Raji (cell line): Measurements from ENCODE around the gene ADD1.

Experiments
- POLR2A ChIP-seq: IDR thresholded peaks from 2 replicates; pipeline ENCODE4 v1.6.1; 2011; ENCODE audit warnings: low read depth, low read length, control low read depth; ENCODE audit not compliant: insufficient read depth

ADD1 gene, protein sequence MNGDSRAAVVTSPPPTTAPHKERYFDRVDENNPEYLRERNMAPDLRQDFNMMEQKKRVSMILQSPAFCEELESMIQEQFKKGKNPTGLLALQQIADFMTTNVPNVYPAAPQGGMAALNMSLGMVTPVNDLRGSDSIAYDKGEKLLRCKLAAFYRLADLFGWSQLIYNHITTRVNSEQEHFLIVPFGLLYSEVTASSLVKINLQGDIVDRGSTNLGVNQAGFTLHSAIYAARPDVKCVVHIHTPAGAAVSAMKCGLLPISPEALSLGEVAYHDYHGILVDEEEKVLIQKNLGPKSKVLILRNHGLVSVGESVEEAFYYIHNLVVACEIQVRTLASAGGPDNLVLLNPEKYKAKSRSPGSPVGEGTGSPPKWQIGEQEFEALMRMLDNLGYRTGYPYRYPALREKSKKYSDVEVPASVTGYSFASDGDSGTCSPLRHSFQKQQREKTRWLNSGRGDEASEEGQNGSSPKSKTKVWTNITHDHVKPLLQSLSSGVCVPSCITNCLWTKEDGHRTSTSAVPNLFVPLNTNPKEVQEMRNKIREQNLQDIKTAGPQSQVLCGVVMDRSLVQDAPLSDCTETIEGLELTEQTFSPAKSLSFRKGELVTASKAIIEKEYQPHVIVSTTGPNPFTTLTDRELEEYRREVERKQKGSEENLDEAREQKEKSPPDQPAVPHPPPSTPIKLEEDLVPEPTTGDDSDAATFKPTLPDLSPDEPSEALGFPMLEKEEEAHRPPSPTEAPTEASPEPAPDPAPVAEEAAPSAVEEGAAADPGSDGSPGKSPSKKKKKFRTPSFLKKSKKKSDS

DNA sequence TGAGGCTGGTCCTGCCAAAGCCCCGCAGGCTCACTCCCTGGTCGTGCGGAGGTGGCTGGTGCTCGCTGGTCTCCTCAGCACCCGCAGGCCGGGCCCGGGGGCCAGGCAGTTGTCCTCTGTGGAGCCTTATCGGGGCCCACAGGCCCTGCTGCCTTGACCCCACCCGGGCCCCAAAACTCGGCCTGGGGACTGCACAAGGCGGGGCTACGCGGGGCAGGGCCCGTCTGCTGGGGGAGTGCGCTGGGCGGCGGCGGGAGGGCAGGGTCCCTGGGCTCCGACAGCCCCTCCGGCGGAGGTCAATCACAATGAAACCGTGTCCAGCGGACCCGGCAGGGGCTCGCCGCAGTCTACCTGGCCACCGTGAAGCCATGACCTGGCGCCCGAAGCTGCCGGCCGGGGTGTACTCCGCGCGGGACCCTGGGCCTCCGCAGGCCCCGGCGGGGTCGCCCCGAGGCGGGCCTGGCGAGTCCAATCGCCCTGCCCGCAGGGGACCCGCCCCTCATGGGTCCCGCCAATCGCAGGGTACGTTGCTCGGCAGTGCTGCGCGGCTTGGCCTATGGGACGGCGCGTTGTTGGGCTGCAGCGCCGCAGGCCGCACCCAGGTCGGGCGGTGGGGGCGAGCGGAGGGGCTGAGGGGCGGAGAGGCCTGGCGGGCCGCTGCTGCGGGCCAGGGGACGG is at the start of gene ADD1:
ADD1 (plus strand) TSS at position 582 of the 678 bp plus-strand sequence. CDS start 32,072 bp downstream, outside the sequence.
- TF ChIP-seq POLR2A: peak; percentile 75

DNA sequence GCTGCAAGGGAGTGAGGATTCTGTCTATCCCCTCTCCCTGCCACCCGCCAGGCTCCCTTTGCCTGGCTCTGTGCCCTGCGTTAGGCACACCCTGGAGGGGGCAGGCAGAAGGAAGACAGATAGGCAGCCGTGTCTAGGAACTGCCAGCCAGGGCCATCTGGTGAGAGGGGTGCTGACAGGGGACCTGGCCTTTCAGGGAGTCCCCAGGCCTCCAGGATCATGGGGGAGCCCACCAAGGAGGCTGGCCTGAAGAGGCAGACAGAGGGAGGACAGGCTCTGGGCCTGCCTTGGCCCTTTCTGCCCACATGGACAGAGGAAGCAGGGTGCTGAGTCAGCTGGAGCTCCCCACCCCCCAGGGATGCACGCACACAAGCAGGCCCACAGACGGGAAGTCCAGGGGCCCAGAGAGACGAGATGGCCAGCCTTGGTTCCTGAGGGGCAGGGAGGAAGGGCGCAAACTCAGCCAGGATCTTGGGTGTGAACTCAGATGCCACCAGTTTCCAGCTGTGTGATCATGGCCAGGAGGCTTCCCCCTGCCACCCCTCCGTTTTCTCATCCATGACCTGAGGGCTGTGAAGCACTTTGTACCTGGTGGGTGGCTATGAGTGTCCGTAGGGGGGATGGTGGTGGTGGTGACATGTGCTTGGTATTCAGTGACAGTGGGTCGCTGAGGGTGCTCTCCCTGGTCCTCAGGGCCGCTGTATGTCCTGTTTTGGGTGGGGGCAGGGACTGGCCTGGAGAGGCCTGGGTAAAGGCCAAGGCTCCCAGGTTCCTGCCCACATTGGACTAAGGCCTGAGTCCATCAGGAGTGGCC is 49.0 kb upstream of the ADD1 start:
- TF ChIP-seq POLR2A: no peak

DNA sequence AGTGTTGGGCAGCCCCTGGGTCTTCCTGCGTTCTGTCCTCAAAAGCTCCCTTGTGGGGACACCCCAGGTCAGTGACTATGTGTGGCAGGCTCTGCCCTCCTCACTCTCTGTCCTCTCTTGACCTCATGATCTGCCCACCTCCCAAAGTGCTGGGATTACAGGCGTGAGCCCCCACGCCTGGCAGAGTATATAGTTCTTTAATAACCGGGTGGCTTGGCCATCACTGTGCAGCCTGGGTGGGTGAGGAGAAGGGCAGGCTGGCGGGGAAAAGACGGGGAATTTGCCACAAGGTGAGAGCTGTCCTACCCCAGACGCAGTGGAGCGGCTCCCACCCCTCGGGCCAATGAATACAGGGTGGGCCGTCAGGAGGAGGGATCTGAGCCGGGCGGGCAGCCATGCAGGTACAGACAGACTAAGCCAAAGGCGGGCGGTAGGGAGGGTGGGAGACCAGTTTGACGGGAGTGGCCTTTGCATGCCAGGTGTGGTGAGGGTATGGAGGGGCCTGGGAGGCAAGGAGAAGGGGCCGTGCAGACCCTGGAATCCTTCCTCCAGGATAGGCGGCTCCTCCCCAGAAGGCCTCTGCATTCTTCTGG is 48.2 kb upstream of the ADD1 start:
- no peak for TF ChIP-seq POLR2A

DNA sequence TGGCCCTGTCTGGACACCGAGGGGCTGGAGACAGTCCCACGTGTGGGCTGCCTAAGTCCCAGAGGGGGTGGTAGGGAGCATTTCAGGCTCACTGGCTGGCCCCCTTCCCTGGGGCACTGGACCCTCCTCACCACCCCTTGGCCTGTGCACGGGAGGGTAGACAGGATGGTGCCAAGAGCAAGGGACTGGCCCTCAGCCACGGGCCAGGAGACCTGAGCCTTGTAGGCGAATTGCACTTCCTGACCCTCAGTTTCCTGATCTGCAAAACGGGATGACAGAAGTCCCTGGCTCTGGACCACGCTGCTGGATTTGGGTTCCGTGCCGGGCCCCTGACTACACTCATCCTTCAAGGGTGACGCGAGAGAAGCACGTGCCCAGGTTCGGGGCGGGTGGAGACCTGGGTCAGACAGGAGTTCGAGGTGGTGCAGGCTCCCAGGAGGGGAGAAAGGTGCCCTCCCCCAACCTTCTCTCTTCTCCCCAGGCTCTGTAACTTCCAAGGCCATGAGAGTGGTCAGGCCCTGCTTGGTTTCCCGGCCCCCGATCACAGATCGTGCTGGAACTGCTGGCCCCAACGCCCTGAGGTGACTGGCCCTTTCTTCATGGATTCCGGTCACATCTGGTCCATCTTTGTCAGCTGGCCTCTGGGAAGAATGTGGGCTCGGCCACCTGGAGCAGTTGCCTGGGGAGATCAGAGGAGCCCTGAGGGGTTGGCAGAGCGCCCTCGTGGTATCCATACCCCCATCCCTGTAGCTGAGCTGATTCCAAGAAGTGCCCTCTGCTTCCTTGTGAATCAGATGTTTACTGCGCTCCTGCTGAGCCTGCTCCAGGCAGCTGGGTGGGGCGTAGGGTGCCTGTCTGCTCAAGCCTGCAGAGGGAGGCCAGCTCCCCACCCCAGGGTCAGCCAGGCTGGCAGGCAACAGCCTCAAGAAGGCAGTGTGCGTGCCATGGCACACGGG is 47.5 kb upstream of the ADD1 start:
- TF ChIP-seq POLR2A: no peak

DNA sequence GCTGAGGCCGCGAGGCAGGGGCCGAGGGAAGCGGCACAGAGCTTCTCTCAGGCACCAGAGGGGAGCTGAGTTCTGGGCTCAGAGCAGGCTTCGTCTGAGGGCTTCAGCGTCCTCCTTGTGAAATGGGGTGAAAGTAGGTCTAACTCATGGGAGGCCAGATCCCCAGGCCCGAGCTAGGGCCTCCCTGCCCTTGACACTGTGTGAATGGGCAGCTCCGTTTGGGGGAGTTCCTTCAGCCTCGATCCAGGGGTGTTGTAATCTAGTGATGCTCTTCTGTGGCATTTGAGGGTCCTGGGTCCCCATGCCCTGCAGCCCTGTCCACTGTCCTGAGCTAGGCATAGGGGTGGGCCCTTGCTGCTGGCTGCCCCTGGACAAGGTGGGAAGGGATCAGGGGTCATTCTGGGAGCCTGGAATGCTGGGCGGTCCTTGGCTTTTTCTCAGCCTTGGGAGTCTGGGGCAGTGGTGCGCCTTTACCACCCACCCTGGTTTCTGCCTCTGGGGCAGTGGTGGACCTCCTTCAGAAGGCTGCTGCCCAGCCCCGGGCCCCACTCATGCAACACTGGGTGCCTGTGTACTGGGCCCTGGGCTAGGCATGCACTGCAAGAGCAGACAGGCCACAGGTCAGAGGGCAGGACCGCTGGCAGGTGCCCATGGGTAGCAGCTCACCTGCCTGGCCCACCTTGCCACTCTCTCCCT is 46.6 kb upstream of the ADD1 start:
- TF ChIP-seq POLR2A: no peak

DNA sequence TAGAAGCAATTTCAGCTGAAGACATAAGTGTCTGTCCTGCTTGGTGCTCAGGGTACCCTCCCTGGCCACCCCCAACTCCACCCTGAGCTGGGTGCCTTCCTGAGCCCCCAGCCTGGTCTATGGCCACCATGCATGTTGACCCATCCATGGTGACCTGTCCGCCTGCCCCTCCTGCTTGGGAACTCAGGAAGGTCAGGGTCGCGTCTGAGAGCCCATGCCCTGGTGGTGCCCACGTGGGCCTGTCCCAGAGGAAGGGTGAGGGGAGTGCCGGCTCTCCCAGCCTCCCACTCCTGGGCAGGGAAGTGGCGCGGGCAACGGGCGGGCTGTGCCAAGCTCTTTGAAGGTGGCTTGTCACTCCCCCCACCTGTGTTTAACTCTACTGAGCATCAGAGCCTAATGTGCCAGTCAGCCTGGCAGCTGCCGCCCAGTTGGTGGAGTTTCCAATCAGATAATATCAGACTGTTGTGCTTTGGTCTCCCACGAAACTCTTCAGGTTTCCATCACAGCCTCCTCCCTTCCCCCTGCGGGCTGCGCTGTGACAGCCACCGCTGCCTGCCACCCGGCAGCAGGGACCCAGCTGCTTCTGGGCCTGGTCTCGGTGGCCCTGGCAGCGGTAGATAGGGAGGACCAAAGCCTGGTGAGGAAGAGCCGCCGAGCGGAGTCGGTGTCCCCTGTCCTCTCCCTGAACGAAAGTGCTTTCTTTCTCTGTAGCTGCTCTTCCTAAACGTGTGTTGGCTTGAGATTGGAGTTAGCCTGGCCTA is 45.9 kb upstream of the ADD1 start:
- TF ChIP-seq POLR2A: no peak

DNA sequence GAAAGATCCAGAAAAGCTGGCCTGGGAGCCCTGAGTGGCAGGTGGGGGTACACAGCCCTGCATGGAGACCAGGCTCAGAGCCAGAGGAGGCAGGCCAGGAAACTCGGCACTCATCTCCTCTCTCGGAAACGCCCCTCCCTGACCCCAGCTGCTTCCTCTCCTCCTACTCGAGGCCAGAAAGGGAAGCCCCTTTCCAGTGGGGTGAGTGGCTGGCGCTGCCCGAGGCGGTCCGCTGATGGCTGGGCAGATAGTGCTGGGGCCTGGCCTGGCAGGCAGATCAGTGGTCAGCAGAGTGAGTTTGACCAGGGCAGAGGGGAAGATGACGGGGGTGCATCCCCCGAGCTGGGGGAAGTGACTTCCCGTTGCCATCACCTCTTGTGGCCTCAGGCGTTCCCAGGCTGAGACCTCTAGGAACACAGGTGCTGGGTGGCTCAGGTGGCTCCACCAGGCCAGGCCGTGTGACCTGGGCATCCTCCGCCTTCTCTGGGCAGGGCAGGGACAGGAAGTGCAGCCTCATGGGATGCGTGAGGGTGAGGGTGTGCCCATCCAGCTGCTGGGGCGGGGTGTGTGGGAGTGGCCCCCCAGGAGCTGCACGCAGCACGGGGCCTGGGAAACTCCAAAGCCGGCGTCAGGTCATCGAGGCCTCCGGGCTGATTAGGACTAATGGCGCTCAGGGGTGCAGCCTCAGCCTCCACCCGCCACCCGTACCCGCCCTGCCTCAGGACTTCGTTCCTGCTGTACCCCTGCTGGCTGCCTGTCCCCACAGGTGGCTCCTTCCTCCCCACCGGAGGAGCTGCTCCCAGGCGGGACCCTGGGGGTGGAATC is 45.0 kb upstream of the ADD1 start:
- no peak for TF ChIP-seq POLR2A

DNA sequence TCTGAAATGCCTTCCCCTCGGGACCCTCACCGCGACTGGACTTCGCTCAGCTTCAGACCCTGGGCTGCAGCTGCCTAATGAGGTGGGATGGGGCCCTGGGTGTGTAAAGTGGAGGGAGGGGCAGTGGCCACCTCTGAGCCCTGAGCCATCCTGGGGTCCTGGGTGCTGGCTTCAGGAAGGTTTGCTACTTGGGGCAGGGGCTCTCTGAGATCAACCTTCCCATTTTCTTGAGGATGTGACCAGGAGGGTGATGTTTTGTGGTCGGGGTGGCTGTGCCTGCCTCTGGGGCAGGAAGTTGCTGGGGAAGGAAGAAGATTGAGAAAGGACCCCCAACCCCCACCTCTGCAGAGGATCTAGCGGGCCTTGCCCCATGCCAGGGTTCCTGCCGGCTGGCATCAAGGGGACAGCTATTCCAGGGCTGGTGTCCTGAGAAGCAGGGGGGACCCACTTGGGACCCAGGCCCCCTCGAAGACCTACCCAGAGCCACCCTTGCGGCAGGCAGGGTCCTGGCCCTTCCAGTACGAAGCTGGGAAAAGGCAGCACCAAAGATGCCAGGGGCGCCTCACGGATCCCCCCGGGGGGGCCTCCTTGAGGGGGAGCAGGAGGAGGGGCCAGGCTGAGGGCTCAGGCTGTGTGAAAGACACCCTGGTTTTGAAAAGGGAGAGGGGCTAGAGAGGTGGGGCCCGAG is 44.3 kb upstream of the ADD1 start:
- no peak for TF ChIP-seq POLR2A

DNA sequence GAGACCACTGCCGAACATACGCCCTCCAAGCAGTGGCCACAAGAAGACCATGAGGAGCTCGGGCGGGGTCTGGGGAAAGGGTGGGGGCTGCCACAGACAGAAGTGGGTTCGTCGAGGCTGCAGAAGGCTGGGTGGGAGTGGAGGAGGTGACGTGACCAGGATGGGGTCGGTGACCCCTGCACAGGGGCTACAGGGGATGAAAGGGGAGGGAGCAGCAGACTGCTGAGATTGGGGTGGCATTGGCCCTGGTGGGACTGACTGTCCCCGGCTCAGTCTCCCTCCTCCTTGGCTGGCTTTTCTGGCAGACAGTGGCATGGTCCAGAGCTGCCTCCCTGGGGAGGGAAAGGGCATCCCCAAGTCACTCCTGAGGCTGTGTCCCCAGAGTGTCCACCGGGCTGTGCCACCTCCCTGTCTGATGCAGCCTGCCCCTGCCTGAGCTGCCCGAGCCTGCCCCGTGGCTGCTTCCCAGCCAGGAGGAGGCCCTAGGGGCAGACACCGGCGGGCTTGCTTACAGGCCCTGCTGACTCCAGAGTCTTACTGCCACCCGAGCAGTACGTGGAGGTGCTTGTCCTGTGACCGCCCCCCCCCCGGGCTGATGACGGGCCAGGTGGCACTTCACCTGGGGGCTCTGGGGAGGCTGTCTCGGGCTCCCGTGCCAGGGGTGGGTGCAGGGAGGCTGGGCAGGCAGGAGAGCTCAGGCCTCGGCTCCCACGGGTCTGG is 43.5 kb upstream of the ADD1 start:
- TF ChIP-seq POLR2A: no peak
